ENCODE results near the gene NUAK1.

DNA sequence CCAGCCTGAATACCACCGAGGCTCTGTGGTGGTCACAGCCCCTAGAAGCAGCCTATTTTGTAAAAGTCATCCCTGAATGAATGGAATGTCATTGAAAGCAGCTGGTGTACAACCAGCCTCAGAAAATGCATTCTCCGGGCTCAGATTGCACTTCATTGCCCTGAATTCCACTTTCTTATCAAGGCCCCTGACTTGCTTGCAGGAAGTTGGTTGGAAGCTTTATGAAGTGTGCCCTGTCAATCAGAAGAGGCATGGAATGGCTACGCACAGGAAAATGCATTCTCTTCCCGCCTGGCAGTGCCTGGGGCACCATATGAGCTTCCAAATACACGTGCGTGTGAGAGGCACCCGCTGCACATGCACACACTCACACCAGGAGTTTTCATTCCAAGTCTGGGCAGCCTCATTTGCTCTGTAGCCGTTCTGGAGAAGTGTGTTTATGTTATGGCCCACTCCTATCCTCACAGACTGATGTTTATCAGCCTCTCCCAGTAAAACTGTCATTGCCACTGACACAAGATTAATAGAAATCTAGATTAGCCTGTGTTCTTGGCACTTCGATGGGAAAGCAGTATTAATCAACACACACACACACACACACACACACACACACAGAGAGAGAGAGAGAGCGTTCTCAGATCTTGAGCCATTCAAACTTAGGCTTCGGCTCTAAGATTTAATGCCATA is 63.9 kb downstream of the NUAK1 start:
- TF ChIP-seq CTCF (IDR thresholded peaks at IDR 0.05) (no peak), POLR2A (IDR thresholded peaks at IDR 0.05) (no peak)
